ENCODE data around the gene ERICH4. TPM values are rescaled to one million over a fixed set of nuclear protein-coding genes. Genes with fewer than 3 reads are reported as not detected.

The ERICH4 gene
- total RNA-seq, 1 experiment from 2014 or later = not detected

GRCh38 chr19:41449865-41450178, 6.9 kb downstream of the ERICH4 start:
- no peaks in the 10 kb centered on the region for H3K9me3 Mint-ChIP-seq (ENCODE audit: unreplicated experiment)
- TF ChIP-seq CTCF (IDR thresholded peaks at IDR 0.05; ENCODE audit: unreplicated experiment) = no peak
- POLR2A ChIA-PET = interaction anchor here (2.6 kb wide), 2 partner anchors 10 to 120 kb away, joined by 7 to 8 read pairs; partner anchors contain the start of gene DMAC2
- H3K4me3 Mint-ChIP-seq (ENCODE audit: unreplicated experiment) = no peak overlapping the region
- peaks cover 45% of the 10 kb centered on the region for H3K27me3 Mint-ChIP-seq (ENCODE audit: insufficient read depth, unreplicated experiment)
- no peak overlapping the region for H3K27ac Mint-ChIP-seq (ENCODE audit: low read depth, unreplicated experiment)
- H3K36me3 Mint-ChIP-seq (ENCODE audit: insufficient read depth, unreplicated experiment) = no peaks in the 10 kb centered on the region
- CTCF ChIA-PET = interaction anchor here (0.5 to 14.6 kb wide), 21 partner anchors 9 to 537 kb away, joined by 3 to 315 read pairs (median 4); partner anchors contain the start of gene DMAC2
- intact Hi-C loops (cut with micrococcal nuclease) = loop anchor here (1.0 kb wide), 4 partner anchors 87 to 145 kb away; no protein-coding TSS in a partner anchor
- H3K4me1 Mint-ChIP-seq (ENCODE audit: insufficient read depth, unreplicated experiment) = no peaks in the 10 kb centered on the region
- DNase-seq (ENCODE audit: unreplicated experiment) = no peak
- no TSS peak for BruUV-seq (replicated peaks)

- CTCF ChIA-PET = interaction anchor here (0.6 to 14.6 kb wide), 6 partner anchors 94 to 309 kb away, joined by 3 to 315 read pairs (median 3); no protein-coding TSS in a partner anchor
Observed at GRCh38 chr19:41452584-41453275, 9.8 kb downstream of the ERICH4 start.

GRCh38 chr19:41455936-41456335, 13.0 kb downstream of the ERICH4 start:
- peaks cover 86% of the 10 kb centered on the region for H3K27me3 Mint-ChIP-seq (ENCODE audit: insufficient read depth, unreplicated experiment)
- ChIA-PET POLR2A (no interaction called here), CTCF (interaction anchor here (0.6 to 14.6 kb wide), 5 partner anchors 9 to 1938 kb away, joined by 3 to 315 read pairs (median 3); no protein-coding TSS in a partner anchor)
- intact Hi-C loops (cut with micrococcal nuclease) = no loop called here
- no peak overlapping the region for H3K4me3 Mint-ChIP-seq (ENCODE audit: unreplicated experiment)
- no TSS peak for BruUV-seq (replicated peaks)
- no peaks in the 10 kb centered on the region for H3K4me1 Mint-ChIP-seq (ENCODE audit: insufficient read depth, unreplicated experiment)
- no peak for DNase-seq (ENCODE audit: unreplicated experiment)
- no peak for TF ChIP-seq CTCF (IDR thresholded peaks at IDR 0.05; ENCODE audit: unreplicated experiment)
- H3K36me3 Mint-ChIP-seq (ENCODE audit: insufficient read depth, unreplicated experiment) = no peaks in the 10 kb centered on the region
- no peak overlapping the region for H3K27ac Mint-ChIP-seq (ENCODE audit: low read depth, unreplicated experiment)
- no peaks in the 10 kb centered on the region for H3K9me3 Mint-ChIP-seq (ENCODE audit: unreplicated experiment)

More at GRCh38 chr19:41452584-41453275, 9.8 kb downstream of the ERICH4 start:
- no peak overlapping the region for H3K4me3 Mint-ChIP-seq (ENCODE audit: unreplicated experiment)
- no peaks in the 10 kb centered on the region for H3K4me1 Mint-ChIP-seq (ENCODE audit: insufficient read depth, unreplicated experiment)
- H3K36me3 Mint-ChIP-seq (ENCODE audit: insufficient read depth, unreplicated experiment) = no peaks in the 10 kb centered on the region
- peaks cover 71% of the 10 kb centered on the region for H3K27me3 Mint-ChIP-seq (ENCODE audit: insufficient read depth, unreplicated experiment)
- DNase-seq (ENCODE audit: unreplicated experiment) = no peak
- no TSS peak for BruUV-seq (replicated peaks)
- no peak for TF ChIP-seq CTCF (IDR thresholded peaks at IDR 0.05; ENCODE audit: unreplicated experiment)
- POLR2A ChIA-PET = no interaction called here
- H3K9me3 Mint-ChIP-seq (ENCODE audit: unreplicated experiment) = no peaks in the 10 kb centered on the region
- no peak overlapping the region for H3K27ac Mint-ChIP-seq (ENCODE audit: low read depth, unreplicated experiment)
- intact Hi-C loops (cut with micrococcal nuclease) = no loop called here

- TF ChIP-seq CTCF (IDR thresholded peaks at IDR 0.05; ENCODE audit: unreplicated experiment) = no peak
- DNase-seq (ENCODE audit: unreplicated experiment) = peak; percentile 20
- Mint-ChIP-seq H3K9me3 (ENCODE audit: unreplicated experiment) (no peaks in the 10 kb centered on the region), H3K27ac (ENCODE audit: low read depth, unreplicated experiment) (no peak overlapping the region), H3K4me1 (ENCODE audit: insufficient read depth, unreplicated experiment) (no peaks in the 10 kb centered on the region), H3K36me3 (ENCODE audit: insufficient read depth, unreplicated experiment) (no peaks in the 10 kb centered on the region), H3K27me3 (ENCODE audit: insufficient read depth, unreplicated experiment) (peaks cover 91% of the 10 kb centered on the region), H3K4me3 (ENCODE audit: unreplicated experiment) (no peak overlapping the region)
- BruUV-seq (replicated peaks) = no TSS peak
- ChIA-PET POLR2A (interaction anchor here (0.6 kb wide), 2 partner anchors 171 to 438 kb away, joined by 3 to 4 read pairs; no protein-coding TSS in a partner anchor), CTCF (interaction anchor here (0.6 to 14.6 kb wide), 5 partner anchors 10 to 1939 kb away, joined by 3 to 315 read pairs (median 3); no protein-coding TSS in a partner anchor)
- intact Hi-C loops (cut with micrococcal nuclease) = no loop called here
Observed at GRCh38 chr19:41456342-41456918, 13.5 kb downstream of the ERICH4 start.
